HepG2 (cell line): Measurements from ENCODE around the gene WFDC10A. TPM values are rescaled to one million over a fixed set of nuclear protein-coding genes. Genes with fewer than 3 reads are reported as not detected.
A peak's percentile ranks its signal among the peaks of the same experiment; 100 is the strongest.

Experiments used
- BRCA1 ChIP-seq: sonication (generic); formaldehyde crosslinking; IDR thresholded peaks from 2 replicates; pipeline ENCODE4 v1.4.0; 2020; ENCODE audit warnings: missing genetic modification reagents
- CEBPG ChIP-seq: IDR thresholded peaks from 2 replicates; pipeline ENCODE4 v1.6.1; 2016
- FOXC1 ChIP-seq: sonication (generic); formaldehyde crosslinking; IDR thresholded peaks from 2 replicates; pipeline ENCODE4 v1.8.0; 2022; ENCODE audit warnings: mild to moderate bottlenecking, missing genetic modification reagents, borderline replicate concordance
- NCOA1 ChIP-seq: sonication (generic); formaldehyde crosslinking; IDR thresholded peaks from 2 replicates; pipeline ENCODE4 v1.9.0; 2021; ENCODE audit warnings: missing genetic modification reagents
- NONO ChIP-seq, 2 experiments: fragments of 450-650 bp in 1 of 2; sonication (generic) in 1 of 2; formaldehyde crosslinking in 1 of 2; IDR thresholded peaks in 1 of 2; conservative IDR thresholded peaks in 1 of 2; 2 replicates each; pipeline versions ENCODE4 v1.6.1 to v1.8.0; 2017 to 2022; ENCODE audit warnings: mild to moderate bottlenecking in 1 of 2, missing genetic modification reagents in 1 of 2, moderate library complexity in 1 of 2
- PAX8 ChIP-seq: sonication (generic); formaldehyde crosslinking; IDR thresholded peaks from 2 replicates; pipeline ENCODE4 v1.8.0; 2022; ENCODE audit warnings: mild to moderate bottlenecking, missing genetic modification reagents, borderline replicate concordance
- REPIN1 ChIP-seq: sonication (generic); formaldehyde crosslinking; IDR thresholded peaks from 2 replicates; pipeline ENCODE4 v1.8.0; 2022; ENCODE audit warnings: missing genetic modification reagents, low read depth, mild to moderate bottlenecking, borderline replicate concordance
- RFX5 ChIP-seq: IDR thresholded peaks from 2 replicates; pipeline ENCODE4 v1.6.1; 2011; ENCODE audit warnings: low read depth, low read length, improper control_type of control experiment
- SMYD3 ChIP-seq: sonication (generic); formaldehyde crosslinking; IDR thresholded peaks from 2 replicates; pipeline ENCODE4 v1.8.1; 2023; ENCODE audit warnings: mild to moderate bottlenecking, missing genetic modification reagents
- TEAD3 ChIP-seq: optimal IDR thresholded peaks from 2 replicates; pipeline ENCODE3; 2016; ENCODE audit warnings: borderline replicate concordance
- ZFYVE20 ChIP-seq: sonication (generic); formaldehyde crosslinking; IDR thresholded peaks from 2 replicates; pipeline ENCODE4 v1.8.0; 2023; ENCODE audit warnings: low read depth, mild to moderate bottlenecking, moderate library complexity, missing genetic modification reagents, borderline replicate concordance
- ZNF235 ChIP-seq: sonication (generic); formaldehyde crosslinking; IDR thresholded peaks from 2 replicates; pipeline ENCODE4 v1.8.1; 2023; ENCODE audit warnings: mild to moderate bottlenecking, missing genetic modification reagents, borderline replicate concordance
- ZNF317 ChIP-seq: sonication (generic); formaldehyde crosslinking; IDR thresholded peaks from 2 replicates; pipeline ENCODE4 v1.5.0; 2020; ENCODE audit warnings: mild to moderate bottlenecking, missing genetic modification reagents
- ZNF629 ChIP-seq: sonication (generic); formaldehyde crosslinking; conservative IDR thresholded peaks from 2 replicates; pipeline ENCODE4 v1.5.0; 2020; ENCODE audit warnings: missing genetic modification reagents
- ZSCAN22 ChIP-seq: sonication (generic); formaldehyde crosslinking; IDR thresholded peaks from 2 replicates; pipeline ENCODE4 v1.4.0; 2020; ENCODE audit warnings: mild to moderate bottlenecking, missing genetic modification reagents
- polyA plus RNA-seq, 8 experiments: library from polyadenylated mRNA; depleted of rRNA in 3 of 8; stranded (reverse) in 7 of 8; unstranded in 1 of 8; fragments of >200 nt; fragmentation: Illumina TruSeq in 4 of 8; extraction: Trizol in 4 of 8; gene quantifications; 2 replicates each; pipeline versions ENCODE4 v1.2.1 to v1.2.3, GENCODE V29; 2011 to 2016; ENCODE audit warnings: low read depth in 4 of 8, missing spikeins in 1 of 8, mixed read lengths in 1 of 8; ENCODE audit not compliant: insufficient read depth in 1 of 8
- total RNA-seq, 5 experiments: library from RNA; depleted of rRNA; stranded (reverse); fragments of >200 nt; fragmentation: Illumina TruSeq; extraction: Trizol; gene quantifications; 2 replicates each; pipeline ENCODE4 v1.2.3, GENCODE V29; 2016; ENCODE audit warnings: low read depth in 1 of 5
- TF ChIP-seq, protein P1 (sequence below): IDR thresholded peaks from 2 replicates; pipeline ENCODE4 v1.6.1; 2016; ENCODE audit warnings: low read depth, missing genetic modification reagents, missing compliant biosample characterization
- TF ChIP-seq, protein P2 (sequence below): sonication (generic); formaldehyde crosslinking; IDR thresholded peaks from 2 replicates; pipeline ENCODE4 v1.5.0; 2020; ENCODE audit warnings: missing genetic modification reagents
- TF ChIP-seq, protein P3 (sequence below): sonication (generic); formaldehyde crosslinking; IDR thresholded peaks from 2 replicates; pipeline ENCODE4 v1.8.0; 2022; ENCODE audit warnings: mild to moderate bottlenecking, missing genetic modification reagents, moderate library complexity
- TF ChIP-seq, protein P4 (sequence below): IDR thresholded peaks from 2 replicates; pipeline ENCODE4 v1.6.1; 2016; ENCODE audit warnings: missing compliant biosample characterization, missing genetic modification reagents, borderline replicate concordance
- TF ChIP-seq, protein P5 (sequence below): sonication (generic); formaldehyde crosslinking; IDR thresholded peaks from 2 replicates; pipeline ENCODE4 v1.8.1; 2023; ENCODE audit warnings: mild to moderate bottlenecking, missing genetic modification reagents, borderline replicate concordance
- TF ChIP-seq, protein P6 (sequence below): sonication (generic); formaldehyde crosslinking; IDR thresholded peaks from 2 replicates; pipeline ENCODE4 v1.4.0; 2020; ENCODE audit warnings: missing genetic modification reagents

WFDC10A gene
- total and polyA plus RNA-seq, 2 of the 13 experiments (the other 11 are each of a cell fraction or from before 2014, with no cell fraction given), result not detected

DNA sequence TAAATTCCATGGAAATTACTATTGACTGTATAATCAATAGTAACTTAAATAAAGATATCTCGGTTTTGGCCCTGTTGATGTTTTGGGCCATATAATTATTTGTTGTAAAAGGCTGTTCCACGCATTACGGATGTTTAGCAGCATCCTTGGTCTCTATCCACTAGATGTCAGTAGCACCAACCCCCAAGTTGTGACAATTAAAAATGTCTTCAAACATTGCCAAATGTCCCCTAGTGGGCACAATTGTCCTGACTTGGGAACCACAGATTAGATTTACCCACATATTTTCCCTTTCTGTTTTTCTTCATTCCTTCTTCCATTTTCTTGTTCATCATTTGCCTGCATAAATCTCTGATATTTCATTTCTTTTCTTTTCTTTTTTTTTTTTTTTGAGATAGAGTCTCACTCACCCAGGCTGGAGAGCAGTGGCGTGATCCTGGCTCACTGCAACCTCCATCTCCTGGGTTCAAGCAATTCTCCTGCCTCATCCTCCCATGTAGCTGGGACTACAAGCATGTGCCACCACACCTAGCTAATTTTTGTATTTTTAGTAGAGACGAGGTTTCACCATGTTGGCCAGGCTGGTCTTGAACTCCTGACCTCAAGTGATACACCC is 36.9 kb upstream of the WFDC10A start (continued):
- TF ChIP-seq, protein P1, sequence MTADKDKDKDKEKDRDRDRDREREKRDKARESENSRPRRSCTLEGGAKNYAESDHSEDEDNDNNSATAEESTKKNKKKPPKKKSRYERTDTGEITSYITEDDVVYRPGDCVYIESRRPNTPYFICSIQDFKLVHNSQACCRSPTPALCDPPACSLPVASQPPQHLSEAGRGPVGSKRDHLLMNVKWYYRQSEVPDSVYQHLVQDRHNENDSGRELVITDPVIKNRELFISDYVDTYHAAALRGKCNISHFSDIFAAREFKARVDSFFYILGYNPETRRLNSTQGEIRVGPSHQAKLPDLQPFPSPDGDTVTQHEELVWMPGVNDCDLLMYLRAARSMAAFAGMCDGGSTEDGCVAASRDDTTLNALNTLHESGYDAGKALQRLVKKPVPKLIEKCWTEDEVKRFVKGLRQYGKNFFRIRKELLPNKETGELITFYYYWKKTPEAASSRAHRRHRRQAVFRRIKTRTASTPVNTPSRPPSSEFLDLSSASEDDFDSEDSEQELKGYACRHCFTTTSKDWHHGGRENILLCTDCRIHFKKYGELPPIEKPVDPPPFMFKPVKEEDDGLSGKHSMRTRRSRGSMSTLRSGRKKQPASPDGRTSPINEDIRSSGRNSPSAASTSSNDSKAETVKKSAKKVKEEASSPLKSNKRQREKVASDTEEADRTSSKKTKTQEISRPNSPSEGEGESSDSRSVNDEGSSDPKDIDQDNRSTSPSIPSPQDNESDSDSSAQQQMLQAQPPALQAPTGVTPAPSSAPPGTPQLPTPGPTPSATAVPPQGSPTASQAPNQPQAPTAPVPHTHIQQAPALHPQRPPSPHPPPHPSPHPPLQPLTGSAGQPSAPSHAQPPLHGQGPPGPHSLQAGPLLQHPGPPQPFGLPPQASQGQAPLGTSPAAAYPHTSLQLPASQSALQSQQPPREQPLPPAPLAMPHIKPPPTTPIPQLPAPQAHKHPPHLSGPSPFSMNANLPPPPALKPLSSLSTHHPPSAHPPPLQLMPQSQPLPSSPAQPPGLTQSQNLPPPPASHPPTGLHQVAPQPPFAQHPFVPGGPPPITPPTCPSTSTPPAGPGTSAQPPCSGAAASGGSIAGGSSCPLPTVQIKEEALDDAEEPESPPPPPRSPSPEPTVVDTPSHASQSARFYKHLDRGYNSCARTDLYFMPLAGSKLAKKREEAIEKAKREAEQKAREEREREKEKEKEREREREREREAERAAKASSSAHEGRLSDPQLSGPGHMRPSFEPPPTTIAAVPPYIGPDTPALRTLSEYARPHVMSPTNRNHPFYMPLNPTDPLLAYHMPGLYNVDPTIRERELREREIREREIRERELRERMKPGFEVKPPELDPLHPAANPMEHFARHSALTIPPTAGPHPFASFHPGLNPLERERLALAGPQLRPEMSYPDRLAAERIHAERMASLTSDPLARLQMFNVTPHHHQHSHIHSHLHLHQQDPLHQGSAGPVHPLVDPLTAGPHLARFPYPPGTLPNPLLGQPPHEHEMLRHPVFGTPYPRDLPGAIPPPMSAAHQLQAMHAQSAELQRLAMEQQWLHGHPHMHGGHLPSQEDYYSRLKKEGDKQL (CRISPR knock-in tag), result no peak
- TF ChIP-seq, protein P2, sequence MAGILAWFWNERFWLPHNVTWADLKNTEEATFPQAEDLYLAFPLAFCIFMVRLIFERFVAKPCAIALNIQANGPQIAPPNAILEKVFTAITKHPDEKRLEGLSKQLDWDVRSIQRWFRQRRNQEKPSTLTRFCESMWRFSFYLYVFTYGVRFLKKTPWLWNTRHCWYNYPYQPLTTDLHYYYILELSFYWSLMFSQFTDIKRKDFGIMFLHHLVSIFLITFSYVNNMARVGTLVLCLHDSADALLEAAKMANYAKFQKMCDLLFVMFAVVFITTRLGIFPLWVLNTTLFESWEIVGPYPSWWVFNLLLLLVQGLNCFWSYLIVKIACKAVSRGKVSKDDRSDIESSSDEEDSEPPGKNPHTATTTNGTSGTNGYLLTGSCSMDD (CRISPR knock-in tag), result no peak
- TF ChIP-seq TEAD3 (CRISPR knock-in tag) (peak; percentile 16), ZFYVE20 (CRISPR knock-in tag) (no peak), ZSCAN22 (CRISPR knock-in tag) (no peak), REPIN1 (CRISPR knock-in tag) (0 out of 2 replicates have a peak, but pooled peaks have one; percentile 18), BRCA1 (CRISPR knock-in tag) (no peak), NCOA1 (CRISPR knock-in tag) (no peak), ZNF629 (CRISPR knock-in tag) (no peak), ZNF235 (CRISPR knock-in tag) (no peak), NONO (IDR thresholded peaks at IDR 0.05) (no peak), NONO (CRISPR knock-in tag; conservative IDR thresholded peaks at IDR 0.05) (no peak), SMYD3 (CRISPR knock-in tag) (no peak), FOXC1 (CRISPR knock-in tag) (no peak), RFX5 (no peak), CEBPG (CRISPR knock-in tag) (peak; percentile 42), PAX8 (no peak), ZNF317 (CRISPR knock-in tag) (no peak)
- TF ChIP-seq, protein P3, sequence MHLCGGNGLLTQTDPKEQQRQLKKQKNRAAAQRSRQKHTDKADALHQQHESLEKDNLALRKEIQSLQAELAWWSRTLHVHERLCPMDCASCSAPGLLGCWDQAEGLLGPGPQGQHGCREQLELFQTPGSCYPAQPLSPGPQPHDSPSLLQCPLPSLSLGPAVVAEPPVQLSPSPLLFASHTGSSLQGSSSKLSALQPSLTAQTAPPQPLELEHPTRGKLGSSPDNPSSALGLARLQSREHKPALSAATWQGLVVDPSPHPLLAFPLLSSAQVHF (CRISPR knock-in tag), result no peak
- TF ChIP-seq, protein P4, sequence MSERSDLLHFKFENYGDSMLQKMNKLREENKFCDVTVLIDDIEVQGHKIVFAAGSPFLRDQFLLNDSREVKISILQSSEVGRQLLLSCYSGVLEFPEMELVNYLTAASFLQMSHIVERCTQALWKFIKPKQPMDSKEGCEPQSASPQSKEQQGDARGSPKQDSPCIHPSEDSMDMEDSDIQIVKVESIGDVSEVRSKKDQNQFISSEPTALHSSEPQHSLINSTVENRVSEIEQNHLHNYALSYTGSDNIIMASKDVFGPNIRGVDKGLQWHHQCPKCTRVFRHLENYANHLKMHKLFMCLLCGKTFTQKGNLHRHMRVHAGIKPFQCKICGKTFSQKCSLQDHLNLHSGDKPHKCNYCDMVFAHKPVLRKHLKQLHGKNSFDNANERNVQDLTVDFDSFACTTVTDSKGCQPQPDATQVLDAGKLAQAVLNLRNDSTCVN (CRISPR knock-in tag), result no peak
- TF ChIP-seq, protein P5, sequence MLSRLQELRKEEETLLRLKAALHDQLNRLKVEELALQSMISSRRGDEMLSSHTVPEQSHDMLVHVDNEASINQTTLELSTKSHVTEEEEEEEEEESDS (CRISPR knock-in tag), result no peak
- TF ChIP-seq, protein P6, sequence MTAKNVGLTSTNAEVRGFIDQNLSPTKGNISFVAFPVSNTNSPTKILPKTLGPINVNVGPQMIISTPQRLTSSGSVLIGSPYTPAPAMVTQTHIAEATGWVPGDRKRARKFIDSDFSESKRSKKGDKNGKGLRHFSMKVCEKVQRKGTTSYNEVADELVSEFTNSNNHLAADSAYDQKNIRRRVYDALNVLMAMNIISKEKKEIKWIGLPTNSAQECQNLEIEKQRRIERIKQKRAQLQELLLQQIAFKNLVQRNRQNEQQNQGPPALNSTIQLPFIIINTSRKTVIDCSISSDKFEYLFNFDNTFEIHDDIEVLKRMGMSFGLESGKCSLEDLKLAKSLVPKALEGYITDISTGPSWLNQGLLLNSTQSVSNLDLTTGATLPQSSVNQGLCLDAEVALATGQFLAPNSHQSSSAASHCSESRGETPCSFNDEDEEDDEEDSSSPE (CRISPR knock-in tag), result no peak
